GM12878 (cell line): ENCODE results near the gene MIS12. TPM values are rescaled to one million over a fixed set of nuclear protein-coding genes. Genes with fewer than 3 reads are reported as not detected.

Source experiments
- ATAC-seq: fragments of 200-7000 bp; cut with Tn5 transposase; 3 replicates; pipeline ENCODE4 v1.9.1; 2020; ENCODE audit warnings: mild to moderate bottlenecking, moderate library complexity
- BruUV-seq: library from RNA; stranded (reverse); fragments of 400-500 nt; replicated peaks from 2 replicates; lab custom pipeline; 2021; lab: Mats Ljungman, UMichigan
- CTCF ChIA-PET: fragments of 300-600 bp; sonication (Branson Sonifier 250); formaldehyde crosslinking; extraction: SDS; loops from one replicate; lab custom pipeline; 2021; ENCODE audit warnings: inconsistent platforms; lab: Yijun Ruan, JAX
- POLR2A ChIA-PET: fragments of 350-600 bp; formaldehyde crosslinking; extraction: SDS; loops from one replicate; lab custom pipeline; 2021; ENCODE audit warnings: inconsistent platforms; lab: Charles Lee
- RAD21 ChIA-PET: fragments of 300-600 bp; sonication (Branson Sonifier 250); formaldehyde crosslinking; loops from one replicate; lab custom pipeline; 2023; ENCODE audit warnings: antibody characterized with exemption; ENCODE audit not compliant: unreplicated experiment; lab: Charles Lee
- SMC1A ChIA-PET: fragments of 300-600 bp; sonication (Branson Sonifier 250); formaldehyde crosslinking; loops from one replicate; lab custom pipeline; 2023; ENCODE audit not compliant: unreplicated experiment, uncharacterized antibody; lab: Charles Lee
- DNase-seq: peaks from one replicate; pipeline ENCODE4 v3.0.0-alpha.2; 2011; ENCODE audit warnings: low read depth, low spot score
- FAIRE-seq: peaks from 3 replicates; lab custom pipeline; 2011; peaks lifted over from hg19 to GRCh38; lab: Jason Lieb, UNC
- H2AFZ ChIP-seq: 2 replicates; pipeline ENCODE4 v1.6.0; 2011; ENCODE audit warnings: low read depth, low read length, control low read depth; ENCODE audit not compliant: control insufficient read depth
- H3K27ac ChIP-seq: 2 replicates; pipeline ENCODE4 v1.5.1; 2011; ENCODE audit warnings: control low read depth; ENCODE audit not compliant: control insufficient read depth, insufficient read depth
- H3K27me3 ChIP-seq, 2 experiments: replicated peaks in 1 of 2; 2 replicates each; pipeline versions ENCODE4 v1.6.0 to v1.6.1; 2011; ENCODE audit warnings: low read length in 1 of 2; ENCODE audit not compliant: control insufficient read depth in 2 of 2, insufficient read depth in 2 of 2
- H3K36me3 ChIP-seq, 2 experiments: 2 replicates each; pipeline ENCODE4 v1.5.1; 2011; ENCODE audit warnings: low read length in 1 of 2; ENCODE audit not compliant: control insufficient read depth in 2 of 2, insufficient read depth in 2 of 2
- H3K4me1 ChIP-seq: 2 replicates; pipeline ENCODE4 v1.6.1; 2011; ENCODE audit warnings: mild to moderate bottlenecking, low read length, moderate library complexity, mixed read lengths; ENCODE audit not compliant: control insufficient read depth, insufficient read depth
- H3K4me2 ChIP-seq: 2 replicates; pipeline ENCODE4 v1.6.0; 2011; ENCODE audit warnings: control low read depth; ENCODE audit not compliant: control insufficient read depth, insufficient read depth
- H3K4me3 ChIP-seq: fragments of 200-600 bp; sonication (generic); 2 replicates; pipeline ENCODE4 v1.5.1; 2016
- H3K79me2 ChIP-seq: 2 replicates; pipeline ENCODE4 v1.6.0; 2011; ENCODE audit warnings: low read length; ENCODE audit not compliant: control insufficient read depth, insufficient read depth
- H3K9ac ChIP-seq: 2 replicates; pipeline ENCODE4 v1.8.0; 2011; ENCODE audit warnings: low read length, control low read depth, mixed read lengths; ENCODE audit not compliant: control insufficient read depth, insufficient read depth
- H3K9me3 ChIP-seq: replicated peaks from 3 replicates; pipeline ENCODE4 v1.5.1; 2011; ENCODE audit warnings: mild to moderate bottlenecking, low read length; ENCODE audit not compliant: control insufficient read depth, insufficient read depth
- H4K20me1 ChIP-seq: 2 replicates; pipeline ENCODE4 v1.6.0; 2011; ENCODE audit not compliant: control insufficient read depth, insufficient read depth
- CUX1 ChIP-seq: IDR thresholded peaks from 2 replicates; pipeline ENCODE4 v1.6.1; 2012; ENCODE audit warnings: improper control_type of control experiment, low read depth, low read length; ENCODE audit not compliant: insufficient replicate concordance
- EZH2 ChIP-seq: IDR thresholded peaks from 2 replicates; pipeline ENCODE4 v1.6.1; 2012; ENCODE audit warnings: low read depth, mild to moderate bottlenecking, control low read depth, inconsistent platforms, low read length, borderline replicate concordance; ENCODE audit not compliant: control insufficient read depth
- HDAC2 ChIP-seq: fragments of 200-600 bp; sonication (generic); IDR thresholded peaks from 2 replicates; pipeline ENCODE4 v1.6.1; 2017
- MTA2 ChIP-seq: fragments of 450-650 bp; IDR thresholded peaks from 2 replicates; pipeline ENCODE4 v1.6.1; 2016; ENCODE audit warnings: low read depth, mild to moderate bottlenecking, moderate library complexity
- POLR2AphosphoS2 ChIP-seq: IDR thresholded peaks from 2 replicates; pipeline ENCODE4 v1.6.1; 2011; ENCODE audit warnings: low read depth, mild to moderate bottlenecking, low read length, improper control_type of control experiment, moderate library complexity
- SKIL ChIP-seq: fragments of 450-650 bp; IDR thresholded peaks from 2 replicates; pipeline ENCODE4 v1.6.1; 2017; ENCODE audit warnings: mild to moderate bottlenecking, low read depth, inconsistent platforms; ENCODE audit not compliant: poor library complexity, severe bottlenecking
- USF2 ChIP-seq: IDR thresholded peaks from 2 replicates; pipeline ENCODE4 v1.6.1; 2011; ENCODE audit warnings: low read depth, low read length, improper control_type of control experiment, borderline replicate concordance
- WGBS: methylation state at CpG from one replicate; pipeline ENCODE4 v1.1.6; 2016; ENCODE audit warnings: low lambda C conversion rate; ENCODE audit not compliant: insufficient replicate concordance, insufficient coverage; ENCODE audit errors: missing lambda C conversion rate; 5-methylcytosine and 5-hydroxymethylcytosine counted together
- in situ Hi-C: fragments of 300-500 bp; cut with MboI; formaldehyde crosslinking; loops from 9 replicates; pipeline ENCODE4 v1.14.3; 2018; ENCODE audit warnings: mixed read lengths
- intact Hi-C: fragments of 100-400 bp; cut with micrococcal nuclease; formaldehyde crosslinking; loops from one replicate; pipeline ENCODE4 v1.14.2; 2022; ENCODE audit not compliant: unreplicated experiment
- polyA plus RNA-seq, 11 experiments: library from polyadenylated mRNA; depleted of rRNA in 4 of 11; unstranded in 6 of 11; stranded (reverse) in 5 of 11; fragments of >200 nt; fragmentation: Nextera tagmentation in 4 of 11; fragmentation: Illumina TruSeq in 1 of 11; extraction: Ambion mirVana in 4 of 11; extraction: Trizol in 1 of 11; gene quantifications; 1 replicate in 1 of 11; 2 replicates in 10 of 11; pipeline versions ENCODE4 v1.2.1 to v1.2.3, GENCODE V29; 2011 to 2016; ENCODE audit warnings: inconsistent platforms in 2 of 11, missing spikeins in 2 of 11, low read depth in 1 of 11
- total RNA-seq, 4 experiments: library from RNA; depleted of rRNA in 3 of 4; stranded (reverse); fragments of >200 nt in 3 of 4; fragmentation: Illumina TruSeq in 1 of 4; extraction: Trizol in 1 of 4; gene quantifications; 2 replicates each; pipeline versions ENCODE4 v1.2.1 to v1.2.3, GENCODE V29; 2013 to 2021
- TF ChIP-seq, protein P1 (sequence below): fragments of 450-650 bp; formaldehyde crosslinking; IDR thresholded peaks from 2 replicates; pipeline ENCODE4 v1.4.0; 2022; ENCODE audit warnings: mild to moderate bottlenecking, moderate library complexity
- TF ChIP-seq, protein P2 (sequence below), 3 experiments: IDR thresholded peaks in 2 of 3; conservative IDR thresholded peaks in 1 of 3; 2 replicates each; pipeline ENCODE4 v1.5.1; 2011; ENCODE audit warnings: low read depth in 3 of 3, low read length in 3 of 3, mild to moderate bottlenecking in 3 of 3, control low read depth in 2 of 3, moderate library complexity in 2 of 3, inconsistent platforms in 1 of 3, mixed read lengths in 1 of 3; ENCODE audit not compliant: control insufficient read depth in 2 of 3, insufficient read depth in 1 of 3; ENCODE audit errors: extremely low read depth in 1 of 3

Gene MIS12
- total and polyA plus RNA-seq, 10 of the 15 experiments (the other 5 are each of a cell fraction or from before 2014, with no cell fraction given): 19.8 to 34.2 (median 25.0) TPM

GRCh38 chr17:5506307-5506706 is 19.9 kb downstream of the MIS12 start:
- RAD21 ChIA-PET: no interaction called here
- Histone ChIP-seq H3K4me1 (no peaks in the 10 kb centered on the region), H3K4me2 (no peak overlapping the region), H3K36me3 (no peaks in the 10 kb centered on the region), H2AFZ (no peak overlapping the region), H3K4me3 (no peak overlapping the region), H3K9ac (no peak overlapping the region), H4K20me1 (no peaks in the 10 kb centered on the region), H3K79me2 (no peaks in the 10 kb centered on the region), H3K27me3 (no peaks in the 10 kb centered on the region), H3K27ac (no peak overlapping the region), H3K9me3 (no peaks in the 10 kb centered on the region)
- CTCF ChIA-PET: interaction anchor here (0.6 kb wide), 1 partner anchor 94 kb away, joined by 5 read pairs; no protein-coding TSS in a partner anchor
- in situ Hi-C loops (no loop called here), intact Hi-C loops (no loop called here)
- BruUV-seq: no TSS peak
- DNase-seq (no peak), FAIRE-seq (no peak), ATAC-seq (no peak)
- POLR2A ChIA-PET: no interaction called here
- WGBS: 92% methylated on average over 5 of the region's 5 CpGs
- SMC1A ChIA-PET: no interaction called here
- TF ChIP-seq POLR2AphosphoS2 (no peak), HDAC2 (no peak), USF2 (no peak), CUX1 (no peak), EZH2 (no peak), MTA2 (no peak), SKIL (no peak)
- TF ChIP-seq, protein P1, sequence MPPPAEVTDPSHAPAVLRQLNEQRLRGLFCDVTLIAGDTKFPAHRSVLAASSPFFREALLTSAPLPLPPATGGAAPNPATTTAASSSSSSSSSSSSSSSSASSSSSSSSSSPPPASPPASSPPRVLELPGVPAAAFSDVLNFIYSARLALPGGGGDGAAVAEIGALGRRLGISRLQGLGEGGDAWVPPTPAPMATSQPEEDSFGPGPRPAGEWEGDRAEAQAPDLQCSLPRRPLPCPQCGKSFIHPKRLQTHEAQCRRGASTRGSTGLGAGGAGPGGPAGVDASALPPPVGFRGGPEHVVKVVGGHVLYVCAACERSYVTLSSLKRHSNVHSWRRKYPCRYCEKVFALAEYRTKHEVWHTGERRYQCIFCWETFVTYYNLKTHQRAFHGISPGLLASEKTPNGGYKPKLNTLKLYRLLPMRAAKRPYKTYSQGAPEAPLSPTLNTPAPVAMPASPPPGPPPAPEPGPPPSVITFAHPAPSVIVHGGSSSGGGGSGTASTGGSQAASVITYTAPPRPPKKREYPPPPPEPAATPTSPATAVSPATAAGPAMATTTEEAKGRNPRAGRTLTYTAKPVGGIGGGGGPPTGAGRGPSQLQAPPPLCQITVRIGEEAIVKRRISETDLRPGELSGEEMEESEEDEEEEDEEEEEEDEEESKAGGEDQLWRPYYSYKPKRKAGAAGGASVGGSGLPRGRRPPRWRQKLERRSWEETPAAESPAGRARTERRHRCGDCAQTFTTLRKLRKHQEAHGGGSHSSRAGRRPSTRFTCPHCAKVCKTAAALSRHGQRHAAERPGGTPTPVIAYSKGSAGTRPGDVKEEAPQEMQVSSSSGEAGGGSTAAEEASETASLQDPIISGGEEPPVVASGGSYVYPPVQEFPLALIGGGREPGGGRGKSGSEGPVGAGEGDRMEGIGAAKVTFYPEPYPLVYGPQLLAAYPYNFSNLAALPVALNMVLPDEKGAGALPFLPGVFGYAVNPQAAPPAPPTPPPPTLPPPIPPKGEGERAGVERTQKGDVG (CRISPR knock-in tag): no peak
- TF ChIP-seq, protein P2, sequence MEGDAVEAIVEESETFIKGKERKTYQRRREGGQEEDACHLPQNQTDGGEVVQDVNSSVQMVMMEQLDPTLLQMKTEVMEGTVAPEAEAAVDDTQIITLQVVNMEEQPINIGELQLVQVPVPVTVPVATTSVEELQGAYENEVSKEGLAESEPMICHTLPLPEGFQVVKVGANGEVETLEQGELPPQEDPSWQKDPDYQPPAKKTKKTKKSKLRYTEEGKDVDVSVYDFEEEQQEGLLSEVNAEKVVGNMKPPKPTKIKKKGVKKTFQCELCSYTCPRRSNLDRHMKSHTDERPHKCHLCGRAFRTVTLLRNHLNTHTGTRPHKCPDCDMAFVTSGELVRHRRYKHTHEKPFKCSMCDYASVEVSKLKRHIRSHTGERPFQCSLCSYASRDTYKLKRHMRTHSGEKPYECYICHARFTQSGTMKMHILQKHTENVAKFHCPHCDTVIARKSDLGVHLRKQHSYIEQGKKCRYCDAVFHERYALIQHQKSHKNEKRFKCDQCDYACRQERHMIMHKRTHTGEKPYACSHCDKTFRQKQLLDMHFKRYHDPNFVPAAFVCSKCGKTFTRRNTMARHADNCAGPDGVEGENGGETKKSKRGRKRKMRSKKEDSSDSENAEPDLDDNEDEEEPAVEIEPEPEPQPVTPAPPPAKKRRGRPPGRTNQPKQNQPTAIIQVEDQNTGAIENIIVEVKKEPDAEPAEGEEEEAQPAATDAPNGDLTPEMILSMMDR (IDR thresholded peaks at IDR 0.05 in 2 of 3, conservative IDR thresholded peaks at IDR 0.05 in 1 of 3; ENCODE audit: control insufficient read depth in 2 of 3, extremely low read depth in 1 of 3, insufficient read depth in 1 of 3, low read depth in 3 of 3, low read length in 3 of 3): no peak
